HL-60 (cell line): ENCODE results near the gene CNBP.
"Not testable (repeated sequence)": the region's sequence is repeated elsewhere in the genome, so short reads cannot be mapped to it uniquely, and the experiment has no call there.

Experiments used
- POLR2AphosphoS5 ChIP-seq: IDR thresholded peaks from 2 replicates; pipeline ENCODE4 v1.6.1; 2012; ENCODE audit warnings: low read depth
- TF ChIP-seq, protein P1 (sequence below): IDR thresholded peaks from one replicate; pipeline ENCODE4 v1.5.1; 2011; ENCODE audit warnings: low read length, control low read depth, inconsistent platforms; ENCODE audit not compliant: insufficient read depth

DNA sequence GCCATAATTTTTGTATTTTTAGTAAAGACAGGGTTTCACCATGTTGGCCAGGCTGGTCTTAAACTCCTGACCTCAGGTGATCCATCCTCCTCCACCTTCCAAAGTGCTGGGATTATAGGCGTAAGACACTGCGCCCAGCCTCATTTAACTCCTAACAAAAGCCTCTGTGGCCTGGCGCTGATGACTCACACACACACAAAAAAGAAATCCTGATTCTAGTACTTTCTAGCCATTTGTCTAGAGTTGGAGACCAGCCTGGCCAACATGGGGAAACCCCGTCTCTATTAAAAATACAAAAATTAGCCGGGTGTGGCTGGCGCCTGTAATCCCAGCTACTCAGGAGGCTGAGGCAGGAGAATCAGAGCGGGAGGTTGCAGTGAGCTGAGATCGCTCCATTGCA lies 6.1 kb upstream of the CNBP start:
- TF ChIP-seq, protein P1, sequence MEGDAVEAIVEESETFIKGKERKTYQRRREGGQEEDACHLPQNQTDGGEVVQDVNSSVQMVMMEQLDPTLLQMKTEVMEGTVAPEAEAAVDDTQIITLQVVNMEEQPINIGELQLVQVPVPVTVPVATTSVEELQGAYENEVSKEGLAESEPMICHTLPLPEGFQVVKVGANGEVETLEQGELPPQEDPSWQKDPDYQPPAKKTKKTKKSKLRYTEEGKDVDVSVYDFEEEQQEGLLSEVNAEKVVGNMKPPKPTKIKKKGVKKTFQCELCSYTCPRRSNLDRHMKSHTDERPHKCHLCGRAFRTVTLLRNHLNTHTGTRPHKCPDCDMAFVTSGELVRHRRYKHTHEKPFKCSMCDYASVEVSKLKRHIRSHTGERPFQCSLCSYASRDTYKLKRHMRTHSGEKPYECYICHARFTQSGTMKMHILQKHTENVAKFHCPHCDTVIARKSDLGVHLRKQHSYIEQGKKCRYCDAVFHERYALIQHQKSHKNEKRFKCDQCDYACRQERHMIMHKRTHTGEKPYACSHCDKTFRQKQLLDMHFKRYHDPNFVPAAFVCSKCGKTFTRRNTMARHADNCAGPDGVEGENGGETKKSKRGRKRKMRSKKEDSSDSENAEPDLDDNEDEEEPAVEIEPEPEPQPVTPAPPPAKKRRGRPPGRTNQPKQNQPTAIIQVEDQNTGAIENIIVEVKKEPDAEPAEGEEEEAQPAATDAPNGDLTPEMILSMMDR: not testable (repeated sequence)
- TF ChIP-seq POLR2AphosphoS5: not testable (repeated sequence)
